ENCODE results near the gene FAM72D.
"Not testable (repeated sequence)": the region's sequence is repeated elsewhere in the genome, so short reads cannot be mapped to it uniquely, and the experiment has no call there.

GRCh38 chr1:145080193-145080592 is 15.6 kb upstream of the FAM72D start:
- not testable (repeated sequence) for TF ChIP-seq EZH2 (IDR thresholded peaks at IDR 0.05; ENCODE audit: insufficient read depth, low read length)
- TF ChIP-seq, protein P1, sequence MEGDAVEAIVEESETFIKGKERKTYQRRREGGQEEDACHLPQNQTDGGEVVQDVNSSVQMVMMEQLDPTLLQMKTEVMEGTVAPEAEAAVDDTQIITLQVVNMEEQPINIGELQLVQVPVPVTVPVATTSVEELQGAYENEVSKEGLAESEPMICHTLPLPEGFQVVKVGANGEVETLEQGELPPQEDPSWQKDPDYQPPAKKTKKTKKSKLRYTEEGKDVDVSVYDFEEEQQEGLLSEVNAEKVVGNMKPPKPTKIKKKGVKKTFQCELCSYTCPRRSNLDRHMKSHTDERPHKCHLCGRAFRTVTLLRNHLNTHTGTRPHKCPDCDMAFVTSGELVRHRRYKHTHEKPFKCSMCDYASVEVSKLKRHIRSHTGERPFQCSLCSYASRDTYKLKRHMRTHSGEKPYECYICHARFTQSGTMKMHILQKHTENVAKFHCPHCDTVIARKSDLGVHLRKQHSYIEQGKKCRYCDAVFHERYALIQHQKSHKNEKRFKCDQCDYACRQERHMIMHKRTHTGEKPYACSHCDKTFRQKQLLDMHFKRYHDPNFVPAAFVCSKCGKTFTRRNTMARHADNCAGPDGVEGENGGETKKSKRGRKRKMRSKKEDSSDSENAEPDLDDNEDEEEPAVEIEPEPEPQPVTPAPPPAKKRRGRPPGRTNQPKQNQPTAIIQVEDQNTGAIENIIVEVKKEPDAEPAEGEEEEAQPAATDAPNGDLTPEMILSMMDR (IDR thresholded peaks at IDR 0.05; ENCODE audit: insufficient read depth, low read depth, low read length) = not testable (repeated sequence)

All from astrocyte (in vitro differentiated cells and primary cell).